Measurements from ENCODE around the gene PER3. TPM values are rescaled to one million over a fixed set of nuclear protein-coding genes. Genes with fewer than 3 reads are reported as not detected.

Gene PER3
- total and polyA plus RNA-seq, 7 donors, result 1.4 to 15.1 (median 4.8) TPM

GRCh38 chr1:7863756-7864328, 79.8 kb downstream of the PER3 start:
- Histone ChIP-seq H3K4me3 (no peak overlapping the region), H3K9me3 (no peaks in the 10 kb centered on the region), H3K27me3 (ENCODE audit: insufficient read depth in 3 of 3, low read length in 2 of 3) (no peaks in the 10 kb centered on the region), H3K36me3 (ENCODE audit: insufficient read depth in 1 of 2, low read depth in 1 of 2) (no peaks in the 10 kb centered on the region), H3K4me1 (no peaks in the 10 kb centered on the region), H3K27ac (no peak overlapping the region)
- ATAC-seq (no peak), DNase-seq (no peak)
- WGBS, 3 donors, result 70 to 72% (median 71%) methylated on average over 17 of the region's 17 CpGs
- TF ChIP-seq, protein P1, sequence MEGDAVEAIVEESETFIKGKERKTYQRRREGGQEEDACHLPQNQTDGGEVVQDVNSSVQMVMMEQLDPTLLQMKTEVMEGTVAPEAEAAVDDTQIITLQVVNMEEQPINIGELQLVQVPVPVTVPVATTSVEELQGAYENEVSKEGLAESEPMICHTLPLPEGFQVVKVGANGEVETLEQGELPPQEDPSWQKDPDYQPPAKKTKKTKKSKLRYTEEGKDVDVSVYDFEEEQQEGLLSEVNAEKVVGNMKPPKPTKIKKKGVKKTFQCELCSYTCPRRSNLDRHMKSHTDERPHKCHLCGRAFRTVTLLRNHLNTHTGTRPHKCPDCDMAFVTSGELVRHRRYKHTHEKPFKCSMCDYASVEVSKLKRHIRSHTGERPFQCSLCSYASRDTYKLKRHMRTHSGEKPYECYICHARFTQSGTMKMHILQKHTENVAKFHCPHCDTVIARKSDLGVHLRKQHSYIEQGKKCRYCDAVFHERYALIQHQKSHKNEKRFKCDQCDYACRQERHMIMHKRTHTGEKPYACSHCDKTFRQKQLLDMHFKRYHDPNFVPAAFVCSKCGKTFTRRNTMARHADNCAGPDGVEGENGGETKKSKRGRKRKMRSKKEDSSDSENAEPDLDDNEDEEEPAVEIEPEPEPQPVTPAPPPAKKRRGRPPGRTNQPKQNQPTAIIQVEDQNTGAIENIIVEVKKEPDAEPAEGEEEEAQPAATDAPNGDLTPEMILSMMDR (IDR thresholded peaks at IDR 0.05), result no peak
- intact Hi-C loops (cut with DNase I), result no loop called here

DNA sequence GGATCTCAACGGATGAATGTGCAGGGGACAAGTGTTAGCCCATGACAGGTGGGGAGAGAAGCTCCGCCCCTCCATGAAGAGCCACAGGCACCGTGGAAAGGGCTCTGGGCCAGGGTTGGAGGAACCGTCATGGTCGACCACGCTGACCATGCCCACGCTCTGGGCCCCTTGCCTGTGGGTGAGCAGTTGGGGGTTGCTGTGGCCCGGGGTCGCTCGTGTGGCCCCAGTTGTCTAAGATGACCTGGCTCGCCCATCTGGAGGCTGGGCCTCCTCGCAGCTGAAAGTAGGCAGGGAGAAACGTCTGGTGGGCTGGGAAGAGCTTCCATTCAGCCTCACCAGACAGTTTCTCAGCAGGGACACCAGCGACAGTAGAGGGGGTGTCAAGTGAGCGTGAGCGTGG, 81.9 kb downstream of the PER3 start:
- Histone ChIP-seq H3K4me3 (no peak overlapping the region), H3K27me3 (ENCODE audit: insufficient read depth in 3 of 3, low read length in 2 of 3) (no peaks in the 10 kb centered on the region), H3K36me3 (ENCODE audit: insufficient read depth in 1 of 2, low read depth in 1 of 2) (no peaks in the 10 kb centered on the region), H3K27ac (no peak overlapping the region), H3K4me1 (no peaks in the 10 kb centered on the region), H3K9me3 (no peaks in the 10 kb centered on the region)
- TF ChIP-seq, protein P1 (IDR thresholded peaks at IDR 0.05), result no peak
- no peak for ATAC-seq
- WGBS, 3 donors, result 79 to 84% (median 82%) methylated on average over 16 of the region's 16 CpGs
- no peak for DNase-seq
- intact Hi-C loops (cut with DNase I), result no loop called here

DNA sequence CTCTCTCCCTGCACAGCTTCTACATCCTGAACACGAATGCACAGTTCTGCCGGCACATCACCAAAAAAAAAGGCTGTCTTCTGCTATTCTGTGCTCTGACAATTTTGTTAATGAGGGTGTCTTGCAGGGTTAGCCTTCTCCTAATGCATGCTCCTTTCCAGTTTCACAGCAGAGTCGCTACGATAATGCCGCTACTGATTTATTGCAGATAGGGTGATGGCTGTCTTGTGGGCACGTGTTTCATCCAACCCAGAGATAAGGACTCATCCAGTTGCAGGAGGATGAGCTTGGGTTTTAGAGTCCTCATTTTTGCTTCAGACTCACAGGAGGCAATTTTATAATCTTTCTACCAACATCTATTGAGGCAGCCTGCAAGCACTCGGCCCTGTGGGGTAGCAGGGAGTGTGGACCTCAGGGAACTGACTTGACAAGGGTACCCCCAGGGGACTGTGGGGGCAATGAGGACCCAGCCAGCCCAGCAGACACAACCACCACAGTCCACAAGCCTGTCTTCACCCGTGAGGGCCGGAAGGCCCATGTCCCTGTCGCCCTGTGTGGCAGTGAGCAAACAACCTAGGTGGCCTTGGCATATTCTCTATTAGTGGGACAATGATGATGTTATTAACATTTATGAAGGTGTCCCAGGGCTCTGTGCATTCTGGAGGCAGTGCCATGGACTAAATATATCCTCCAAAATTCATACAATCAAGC, 84.1 kb downstream of the PER3 start:
- TF ChIP-seq, protein P1 (IDR thresholded peaks at IDR 0.05), result no peak
- ATAC-seq, result no peak
- Histone ChIP-seq H3K27ac (no peak overlapping the region), H3K27me3 (ENCODE audit: insufficient read depth in 3 of 3, low read length in 2 of 3) (no peaks in the 10 kb centered on the region), H3K9me3 (no peaks in the 10 kb centered on the region), H3K4me1 (no peaks in the 10 kb centered on the region), H3K4me3 (no peak overlapping the region), H3K36me3 (ENCODE audit: insufficient read depth in 1 of 2, low read depth in 1 of 2) (no peaks in the 10 kb centered on the region)
- intact Hi-C loops (cut with DNase I), result no loop called here
- WGBS, 3 donors, result 76 to 88% (median 78%) methylated on average over 10 of the region's 10 CpGs
- DNase-seq, result no peak

GRCh38 chr1:7869136-7869920, 85.2 kb downstream of the PER3 start:
- no peak for DNase-seq
- TF ChIP-seq, protein P1 (IDR thresholded peaks at IDR 0.05), result no peak
- no peaks in the 10 kb centered on the region for H3K9me3 ChIP-seq
- no peak for ATAC-seq
- H3K4me3 ChIP-seq, result no peak overlapping the region
- intact Hi-C loops (cut with DNase I), result no loop called here
- H3K36me3 ChIP-seq (ENCODE audit: insufficient read depth in 1 of 2, low read depth in 1 of 2), result no peaks in the 10 kb centered on the region
- 79 to 85% (median 84%) methylated on average over 16 of the region's 16 CpGs for WGBS, 3 donors
- H3K27me3 ChIP-seq (ENCODE audit: insufficient read depth in 3 of 3, low read length in 2 of 3), result no peaks in the 10 kb centered on the region
- no peak overlapping the region for H3K27ac ChIP-seq
- H3K4me1 ChIP-seq, result no peaks in the 10 kb centered on the region
